HEK293 (cell line): Measurements from ENCODE around the gene PARP1.
"Not testable (repeated sequence)": the region's sequence is repeated elsewhere in the genome, so short reads cannot be mapped to it uniquely, and the experiment has no call there.

Experiments used
- CTCF ChIA-PET: fragments of 350-600 bp; formaldehyde crosslinking; extraction: SDS; loops from one replicate; lab custom pipeline; 2021; ENCODE audit warnings: antibody characterized with exemption; lab: Yijun Ruan, JAX
- POLR2A ChIA-PET: fragments of 300-600 bp; formaldehyde crosslinking; extraction: SDS; loops from one replicate; lab custom pipeline; 2020; ENCODE audit warnings: antibody characterized with exemption, inconsistent platforms; lab: Yijun Ruan, JAX
- H3K27ac ChIP-seq: fragments of 200-500 bp; sonication (Bioruptor generic); 2 replicates; pipeline ENCODE4 v1.5.1; 2014; ENCODE audit warnings: low read depth, low read length, control low read depth, inconsistent platforms; ENCODE audit errors: extremely low read depth
- H3K36me3 ChIP-seq, 2 experiments: fragments of 200-500 bp in 1 of 2; sonication (Bioruptor generic) in 1 of 2; 1 replicate in 1 of 2; 2 replicates in 1 of 2; pipeline ENCODE4 v1.5.1; 2014 to 2017; ENCODE audit warnings: inconsistent platforms in 2 of 2, low read length in 2 of 2; ENCODE audit not compliant: control insufficient read depth in 2 of 2, insufficient read depth in 1 of 2
- H3K4me1 ChIP-seq: fragments of 200-500 bp; sonication (Bioruptor generic); 2 replicates; pipeline ENCODE4 v1.5.1; 2014; ENCODE audit warnings: mild to moderate bottlenecking, low read length, inconsistent platforms; ENCODE audit not compliant: control insufficient read depth, insufficient read depth
- H3K4me3 ChIP-seq: 2 replicates; pipeline ENCODE4 v1.5.1; 2011; ENCODE audit warnings: low read depth, mild to moderate bottlenecking, control low read depth, low read length, moderate library complexity
- H3K9me3 ChIP-seq: fragments of 200-500 bp; sonication (Bioruptor generic); 2 replicates; pipeline ENCODE4 v1.5.1; 2014; ENCODE audit warnings: low read depth, low read length, inconsistent platforms; ENCODE audit not compliant: control insufficient read depth, insufficient read depth
- GLI4 ChIP-seq: fragments of 450-650 bp; formaldehyde crosslinking; IDR thresholded peaks from 2 replicates; pipeline ENCODE4 v1.5.1; 2016; ENCODE audit warnings: missing biosample characterization, missing genetic modification characterization
- PRDM1 ChIP-seq: fragments of 450-650 bp; formaldehyde crosslinking; IDR thresholded peaks from 2 replicates; pipeline ENCODE4; 2016; ENCODE audit warnings: missing biosample characterization, missing genetic modification characterization
- ZBTB1 ChIP-seq: fragments of 450-650 bp; formaldehyde crosslinking; IDR thresholded peaks from 2 replicates; pipeline ENCODE4 v1.5.1; 2016; ENCODE audit warnings: missing biosample characterization, missing genetic modification characterization
- ZBTB44 ChIP-seq: fragments of 450-650 bp; IDR thresholded peaks from 2 replicates; pipeline ENCODE4 v1.5.1; 2018; ENCODE audit warnings: missing biosample characterization, mild to moderate bottlenecking, missing genetic modification characterization
- ZEB2 ChIP-seq: fragments of 450-650 bp; formaldehyde crosslinking; IDR thresholded peaks from 2 replicates; pipeline ENCODE4 v1.5.1; 2016; ENCODE audit warnings: missing biosample characterization, missing genetic modification characterization
- ZFP41 ChIP-seq: fragments of 450-650 bp; formaldehyde crosslinking; IDR thresholded peaks from 2 replicates; pipeline ENCODE4 v1.5.1; 2016; ENCODE audit warnings: missing biosample characterization, missing genetic modification characterization, borderline replicate concordance
- ZNF146 ChIP-seq: fragments of 450-650 bp; formaldehyde crosslinking; IDR thresholded peaks from 2 replicates; pipeline ENCODE4 v1.5.1; 2016; ENCODE audit warnings: missing biosample characterization, missing genetic modification characterization
- ZNF280C ChIP-seq: fragments of 450-650 bp; formaldehyde crosslinking; IDR thresholded peaks from 2 replicates; pipeline ENCODE4 v1.5.1; 2016; ENCODE audit warnings: missing biosample characterization, missing genetic modification characterization
- ZNF514 ChIP-seq: fragments of 450-650 bp; formaldehyde crosslinking; IDR thresholded peaks from 2 replicates; pipeline ENCODE4 v1.5.1; 2016; ENCODE audit warnings: missing biosample characterization, missing genetic modification characterization
- ZNF580 ChIP-seq: fragments of 450-650 bp; formaldehyde crosslinking; IDR thresholded peaks from 2 replicates; pipeline ENCODE4 v1.5.1; 2016; ENCODE audit warnings: missing biosample characterization, missing genetic modification characterization
- ZNF792 ChIP-seq: fragments of 450-650 bp; formaldehyde crosslinking; IDR thresholded peaks from 2 replicates; pipeline ENCODE4 v1.5.1; 2016; ENCODE audit warnings: missing biosample characterization, missing genetic modification characterization
- TF ChIP-seq, protein P1 (sequence below): fragments of 450-650 bp; formaldehyde crosslinking; IDR thresholded peaks from 2 replicates; pipeline ENCODE4 v1.5.1; 2016; ENCODE audit warnings: missing biosample characterization, missing genetic modification characterization

The PARP1 gene

GRCh38 chr1:226432586-226433340, 24.9 kb upstream of the PARP1 start:
- ChIA-PET POLR2A (no interaction called here), CTCF (interaction anchor here (0.5 to 0.9 kb wide), 3 partner anchors 8 to 1325 kb away, joined by 3 to 4 read pairs (median 4); no protein-coding TSS in a partner anchor)
- no peaks in the 10 kb centered on the region; the same call in 1 of the 2 replicates for H3K4me1 ChIP-seq
- no peaks in the 10 kb centered on the region for H3K9me3 ChIP-seq
- H3K4me3 ChIP-seq, result no peak overlapping the region
- H3K27ac ChIP-seq, result no peak overlapping the region
- TF ChIP-seq ZNF792 (no peak), GLI4 (tag by site-specific recombination) (no peak), ZNF280C (tag by site-specific recombination) (no peak), ZNF580 (no peak), PRDM1 (no peak), ZBTB1 (tag by site-specific recombination) (no peak), ZFP41 (no peak), ZNF514 (tag by site-specific recombination) (no peak), ZEB2 (tag by site-specific recombination) (no peak), ZBTB44 (tag by site-specific recombination) (no peak)
- no peaks in the 10 kb centered on the region for H3K36me3 ChIP-seq

GRCh38 chr1:226431898-226432297, 24.0 kb upstream of the PARP1 start:
- POLR2A ChIA-PET, H3K4me1 ChIP-seq, H3K27ac ChIP-seq, H3K4me3 ChIP-seq, H3K9me3 ChIP-seq, CTCF ChIA-PET, H3K36me3 ChIP-seq: not testable (repeated sequence)
- TF ChIP-seq, protein P1, sequence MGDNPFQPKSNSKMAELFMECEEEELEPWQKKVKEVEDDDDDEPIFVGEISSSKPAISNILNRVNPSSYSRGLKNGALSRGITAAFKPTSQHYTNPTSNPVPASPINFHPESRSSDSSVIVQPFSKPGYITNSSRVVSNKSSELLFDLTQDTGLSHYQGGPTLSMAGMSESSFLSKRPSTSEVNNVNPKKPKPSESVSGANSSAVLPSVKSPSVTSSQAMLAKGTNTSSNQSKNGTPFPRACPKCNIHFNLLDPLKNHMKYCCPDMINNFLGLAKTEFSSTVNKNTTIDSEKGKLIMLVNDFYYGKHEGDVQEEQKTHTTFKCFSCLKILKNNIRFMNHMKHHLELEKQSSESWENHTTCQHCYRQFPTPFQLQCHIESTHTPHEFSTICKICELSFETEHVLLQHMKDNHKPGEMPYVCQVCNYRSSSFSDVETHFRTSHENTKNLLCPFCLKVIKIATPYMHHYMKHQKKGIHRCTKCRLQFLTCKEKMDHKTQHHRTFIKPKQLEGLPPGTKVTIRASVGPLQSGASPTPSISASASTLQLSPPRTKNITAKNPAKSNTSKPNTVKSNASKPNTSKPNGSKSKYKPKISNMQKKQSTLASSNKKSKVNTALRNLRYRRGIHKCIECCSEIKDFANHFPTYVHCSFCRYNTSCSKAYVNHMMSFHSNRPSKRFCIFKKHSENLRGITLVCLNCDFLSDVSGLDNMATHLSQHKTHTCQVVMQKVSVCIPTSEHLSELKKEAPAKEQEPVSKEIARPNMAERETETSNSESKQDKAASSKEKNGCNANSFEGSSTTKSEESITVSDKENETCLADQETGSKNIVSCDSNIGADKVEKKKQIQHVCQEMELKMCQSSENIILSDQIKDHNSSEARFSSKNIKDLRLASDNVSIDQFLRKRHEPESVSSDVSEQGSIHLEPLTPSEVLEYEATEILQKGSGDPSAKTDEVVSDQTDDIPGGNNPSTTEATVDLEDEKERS (tag by site-specific recombination), result 0 out of 2 replicates have a peak, but pooled peaks have one; percentile 62
- TF ChIP-seq ZNF146 (tag by site-specific recombination), result peak; percentile 95
- TF ChIP-seq ZNF580, result peak; percentile 45; the same call in 1 of the 2 replicates
